HEK293 (cell line): Measurements from ENCODE around the gene ADK.

ENCODE experiments used
- CTCF ChIA-PET: fragments of 350-600 bp; formaldehyde crosslinking; extraction: SDS; loops from one replicate; lab custom pipeline; 2021; ENCODE audit warnings: antibody characterized with exemption; lab: Yijun Ruan, JAX
- POLR2A ChIA-PET: fragments of 300-600 bp; formaldehyde crosslinking; extraction: SDS; loops from one replicate; lab custom pipeline; 2020; ENCODE audit warnings: antibody characterized with exemption, inconsistent platforms; lab: Yijun Ruan, JAX
- H3K27ac ChIP-seq: fragments of 200-500 bp; sonication (Bioruptor generic); 2 replicates; pipeline ENCODE4 v1.5.1; 2014; ENCODE audit warnings: low read depth, low read length, control low read depth, inconsistent platforms; ENCODE audit errors: extremely low read depth
- H3K36me3 ChIP-seq, 2 experiments: fragments of 200-500 bp in 1 of 2; sonication (Bioruptor generic) in 1 of 2; 1 replicate in 1 of 2; 2 replicates in 1 of 2; pipeline ENCODE4 v1.5.1; 2014 to 2017; ENCODE audit warnings: inconsistent platforms in 2 of 2, low read length in 2 of 2; ENCODE audit not compliant: control insufficient read depth in 2 of 2, insufficient read depth in 1 of 2
- H3K4me1 ChIP-seq: fragments of 200-500 bp; sonication (Bioruptor generic); 2 replicates; pipeline ENCODE4 v1.5.1; 2014; ENCODE audit warnings: mild to moderate bottlenecking, low read length, inconsistent platforms; ENCODE audit not compliant: control insufficient read depth, insufficient read depth
- H3K4me3 ChIP-seq: 2 replicates; pipeline ENCODE4 v1.5.1; 2011; ENCODE audit warnings: low read depth, mild to moderate bottlenecking, control low read depth, low read length, moderate library complexity
- H3K9me3 ChIP-seq: fragments of 200-500 bp; sonication (Bioruptor generic); 2 replicates; pipeline ENCODE4 v1.5.1; 2014; ENCODE audit warnings: low read depth, low read length, inconsistent platforms; ENCODE audit not compliant: control insufficient read depth, insufficient read depth
- KLF16 ChIP-seq: fragments of 450-650 bp; formaldehyde crosslinking; IDR thresholded peaks from 2 replicates; pipeline ENCODE4 v1.5.1; 2017; ENCODE audit warnings: missing biosample characterization, missing genetic modification characterization
- YY1 ChIP-seq: fragments of 450-650 bp; formaldehyde crosslinking; IDR thresholded peaks from 2 replicates; pipeline ENCODE4 v1.5.1; 2018; ENCODE audit warnings: missing biosample characterization, missing genetic modification characterization
- ZNF140 ChIP-seq: fragments of 450-650 bp; formaldehyde crosslinking; IDR thresholded peaks from 2 replicates; pipeline ENCODE4 v1.5.1; 2016; ENCODE audit warnings: missing biosample characterization, missing genetic modification characterization
- ZNF174 ChIP-seq: fragments of 450-650 bp; formaldehyde crosslinking; IDR thresholded peaks from 2 replicates; pipeline ENCODE4 v1.5.0; 2017; ENCODE audit warnings: missing biosample characterization, mild to moderate bottlenecking, missing genetic modification characterization
- ZNF239 ChIP-seq: fragments of 450-650 bp; formaldehyde crosslinking; IDR thresholded peaks from 2 replicates; pipeline ENCODE4 v1.5.1; 2016; ENCODE audit warnings: missing biosample characterization, missing genetic modification characterization
- ZNF311 ChIP-seq: fragments of 450-650 bp; formaldehyde crosslinking; IDR thresholded peaks from 2 replicates; pipeline ENCODE4 v1.5.1; 2017; ENCODE audit warnings: missing biosample characterization, missing genetic modification characterization, borderline replicate concordance
- ZNF404 ChIP-seq: fragments of 450-650 bp; formaldehyde crosslinking; IDR thresholded peaks from 2 replicates; pipeline ENCODE4 v1.5.1; 2017; ENCODE audit warnings: missing biosample characterization, missing genetic modification characterization
- ZNF426 ChIP-seq: fragments of 450-650 bp; formaldehyde crosslinking; IDR thresholded peaks from 2 replicates; pipeline ENCODE4 v1.5.1; 2017; ENCODE audit warnings: missing biosample characterization, missing genetic modification characterization, mild to moderate bottlenecking, inconsistent platforms, moderate library complexity
- TF ChIP-seq, protein P1 (sequence below): fragments of 450-650 bp; formaldehyde crosslinking; conservative IDR thresholded peaks from 2 replicates; pipeline ENCODE4 v1.5.1; 2016; ENCODE audit warnings: low read depth, missing biosample characterization, missing genetic modification characterization
- TF ChIP-seq, protein P2 (sequence below): fragments of 450-650 bp; formaldehyde crosslinking; IDR thresholded peaks from 2 replicates; pipeline ENCODE4 v1.5.1; 2017; ENCODE audit warnings: missing biosample characterization, mild to moderate bottlenecking, missing genetic modification characterization, moderate library complexity
- TF ChIP-seq, protein P3 (sequence below): fragments of 450-650 bp; formaldehyde crosslinking; IDR thresholded peaks from 2 replicates; pipeline ENCODE4 v1.5.1; 2016; ENCODE audit warnings: missing biosample characterization, missing genetic modification characterization
- TF ChIP-seq, protein P4 (sequence below): fragments of 450-650 bp; formaldehyde crosslinking; optimal IDR thresholded peaks from 2 replicates; pipeline ENCODE3; 2016; ENCODE audit warnings: missing biosample characterization, mild to moderate bottlenecking, missing genetic modification characterization
- TF ChIP-seq, protein P5 (sequence below): fragments of 450-650 bp; formaldehyde crosslinking; IDR thresholded peaks from 2 replicates; pipeline ENCODE4 v1.5.1; 2016; ENCODE audit warnings: missing biosample characterization, missing genetic modification characterization
- TF ChIP-seq, protein P6 (sequence below): fragments of 450-650 bp; formaldehyde crosslinking; IDR thresholded peaks from 2 replicates; pipeline ENCODE4 v1.5.1; 2016; ENCODE audit warnings: missing biosample characterization, missing genetic modification characterization

Gene ADK

DNA sequence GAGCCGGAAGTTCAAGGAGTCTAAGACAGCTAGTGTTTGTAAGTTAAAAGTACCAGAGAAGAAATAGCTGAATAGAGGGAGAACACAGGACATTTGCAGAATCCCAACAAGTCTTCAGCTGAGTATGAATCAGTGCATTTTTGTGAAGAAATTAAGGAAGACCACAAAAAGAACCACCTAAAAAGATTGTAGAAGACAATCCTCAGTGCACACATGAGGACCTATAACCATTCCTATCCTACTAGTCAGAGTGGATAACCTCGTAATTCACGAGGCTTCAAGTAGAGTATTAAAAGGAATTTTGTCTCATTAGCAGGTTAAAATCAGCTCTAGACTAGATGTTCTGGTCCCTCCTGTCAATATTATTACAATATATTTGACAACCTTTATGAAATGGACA is 380.0 kb downstream of the ADK start (continued):
- TF ChIP-seq, protein P1, sequence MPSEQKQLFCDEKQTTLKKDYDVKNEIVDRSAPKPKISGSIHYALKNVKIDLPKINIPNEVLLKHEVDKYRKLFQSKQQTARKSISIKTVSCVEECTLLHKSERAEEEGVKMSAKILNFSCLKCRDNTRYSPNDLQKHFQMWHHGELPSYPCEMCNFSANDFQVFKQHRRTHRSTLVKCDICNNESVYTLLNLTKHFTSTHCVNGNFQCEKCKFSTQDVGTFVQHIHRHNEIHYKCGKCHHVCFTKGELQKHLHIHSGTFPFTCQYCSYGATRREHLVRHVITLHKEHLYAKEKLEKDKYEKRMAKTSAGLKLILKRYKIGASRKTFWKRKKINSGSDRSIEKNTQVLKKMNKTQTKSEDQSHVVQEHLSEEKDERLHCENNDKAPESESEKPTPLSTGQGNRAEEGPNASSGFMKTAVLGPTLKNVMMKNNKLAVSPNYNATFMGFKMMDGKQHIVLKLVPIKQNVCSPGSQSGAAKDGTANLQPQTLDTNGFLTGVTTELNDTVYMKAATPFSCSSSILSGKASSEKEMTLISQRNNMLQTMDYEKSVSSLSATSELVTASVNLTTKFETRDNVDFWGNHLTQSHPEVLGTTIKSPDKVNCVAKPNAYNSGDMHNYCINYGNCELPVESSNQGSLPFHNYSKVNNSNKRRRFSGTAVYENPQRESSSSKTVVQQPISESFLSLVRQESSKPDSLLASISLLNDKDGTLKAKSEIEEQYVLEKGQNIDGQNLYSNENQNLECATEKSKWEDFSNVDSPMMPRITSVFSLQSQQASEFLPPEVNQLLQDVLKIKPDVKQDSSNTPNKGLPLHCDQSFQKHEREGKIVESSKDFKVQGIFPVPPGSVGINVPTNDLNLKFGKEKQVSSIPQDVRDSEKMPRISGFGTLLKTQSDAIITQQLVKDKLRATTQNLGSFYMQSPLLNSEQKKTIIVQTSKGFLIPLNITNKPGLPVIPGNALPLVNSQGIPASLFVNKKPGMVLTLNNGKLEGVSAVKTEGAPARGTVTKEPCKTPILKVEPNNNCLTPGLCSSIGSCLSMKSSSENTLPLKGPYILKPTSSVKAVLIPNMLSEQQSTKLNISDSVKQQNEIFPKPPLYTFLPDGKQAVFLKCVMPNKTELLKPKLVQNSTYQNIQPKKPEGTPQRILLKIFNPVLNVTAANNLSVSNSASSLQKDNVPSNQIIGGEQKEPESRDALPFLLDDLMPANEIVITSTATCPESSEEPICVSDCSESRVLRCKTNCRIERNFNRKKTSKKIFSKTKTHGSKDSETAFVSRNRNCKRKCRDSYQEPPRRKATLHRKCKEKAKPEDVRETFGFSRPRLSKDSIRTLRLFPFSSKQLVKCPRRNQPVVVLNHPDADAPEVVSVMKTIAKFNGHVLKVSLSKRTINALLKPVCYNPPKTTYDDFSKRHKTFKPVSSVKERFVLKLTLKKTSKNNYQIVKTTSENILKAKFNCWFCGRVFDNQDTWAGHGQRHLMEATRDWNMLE (tag by site-specific recombination) = no peak
- TF ChIP-seq, protein P2, sequence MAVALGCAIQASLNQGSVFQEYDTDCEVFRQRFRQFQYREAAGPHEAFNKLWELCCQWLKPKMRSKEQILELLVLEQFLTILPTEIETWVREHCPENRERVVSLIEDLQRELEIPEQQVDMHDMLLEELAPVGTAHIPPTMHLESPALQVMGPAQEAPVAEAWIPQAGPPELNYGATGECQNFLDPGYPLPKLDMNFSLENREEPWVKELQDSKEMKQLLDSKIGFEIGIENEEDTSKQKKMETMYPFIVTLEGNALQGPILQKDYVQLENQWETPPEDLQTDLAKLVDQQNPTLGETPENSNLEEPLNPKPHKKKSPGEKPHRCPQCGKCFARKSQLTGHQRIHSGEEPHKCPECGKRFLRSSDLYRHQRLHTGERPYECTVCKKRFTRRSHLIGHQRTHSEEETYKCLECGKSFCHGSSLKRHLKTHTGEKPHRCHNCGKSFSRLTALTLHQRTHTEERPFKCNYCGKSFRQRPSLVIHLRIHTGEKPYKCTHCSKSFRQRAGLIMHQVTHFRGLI = no peak
- TF ChIP-seq, protein P3, sequence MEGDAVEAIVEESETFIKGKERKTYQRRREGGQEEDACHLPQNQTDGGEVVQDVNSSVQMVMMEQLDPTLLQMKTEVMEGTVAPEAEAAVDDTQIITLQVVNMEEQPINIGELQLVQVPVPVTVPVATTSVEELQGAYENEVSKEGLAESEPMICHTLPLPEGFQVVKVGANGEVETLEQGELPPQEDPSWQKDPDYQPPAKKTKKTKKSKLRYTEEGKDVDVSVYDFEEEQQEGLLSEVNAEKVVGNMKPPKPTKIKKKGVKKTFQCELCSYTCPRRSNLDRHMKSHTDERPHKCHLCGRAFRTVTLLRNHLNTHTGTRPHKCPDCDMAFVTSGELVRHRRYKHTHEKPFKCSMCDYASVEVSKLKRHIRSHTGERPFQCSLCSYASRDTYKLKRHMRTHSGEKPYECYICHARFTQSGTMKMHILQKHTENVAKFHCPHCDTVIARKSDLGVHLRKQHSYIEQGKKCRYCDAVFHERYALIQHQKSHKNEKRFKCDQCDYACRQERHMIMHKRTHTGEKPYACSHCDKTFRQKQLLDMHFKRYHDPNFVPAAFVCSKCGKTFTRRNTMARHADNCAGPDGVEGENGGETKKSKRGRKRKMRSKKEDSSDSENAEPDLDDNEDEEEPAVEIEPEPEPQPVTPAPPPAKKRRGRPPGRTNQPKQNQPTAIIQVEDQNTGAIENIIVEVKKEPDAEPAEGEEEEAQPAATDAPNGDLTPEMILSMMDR (tag by site-specific recombination) = no peak
- TF ChIP-seq ZNF404 (tag by site-specific recombination) = no peak
- no peak for TF ChIP-seq ZNF426 (tag by site-specific recombination)
- TF ChIP-seq, protein P4, sequence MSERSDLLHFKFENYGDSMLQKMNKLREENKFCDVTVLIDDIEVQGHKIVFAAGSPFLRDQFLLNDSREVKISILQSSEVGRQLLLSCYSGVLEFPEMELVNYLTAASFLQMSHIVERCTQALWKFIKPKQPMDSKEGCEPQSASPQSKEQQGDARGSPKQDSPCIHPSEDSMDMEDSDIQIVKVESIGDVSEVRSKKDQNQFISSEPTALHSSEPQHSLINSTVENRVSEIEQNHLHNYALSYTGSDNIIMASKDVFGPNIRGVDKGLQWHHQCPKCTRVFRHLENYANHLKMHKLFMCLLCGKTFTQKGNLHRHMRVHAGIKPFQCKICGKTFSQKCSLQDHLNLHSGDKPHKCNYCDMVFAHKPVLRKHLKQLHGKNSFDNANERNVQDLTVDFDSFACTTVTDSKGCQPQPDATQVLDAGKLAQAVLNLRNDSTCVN = no peak
- TF ChIP-seq ZNF140 (tag by site-specific recombination) = no peak
- TF ChIP-seq ZNF239 (tag by site-specific recombination) = no peak
- no peak for TF ChIP-seq ZNF311 (tag by site-specific recombination)
- TF ChIP-seq, protein P5, sequence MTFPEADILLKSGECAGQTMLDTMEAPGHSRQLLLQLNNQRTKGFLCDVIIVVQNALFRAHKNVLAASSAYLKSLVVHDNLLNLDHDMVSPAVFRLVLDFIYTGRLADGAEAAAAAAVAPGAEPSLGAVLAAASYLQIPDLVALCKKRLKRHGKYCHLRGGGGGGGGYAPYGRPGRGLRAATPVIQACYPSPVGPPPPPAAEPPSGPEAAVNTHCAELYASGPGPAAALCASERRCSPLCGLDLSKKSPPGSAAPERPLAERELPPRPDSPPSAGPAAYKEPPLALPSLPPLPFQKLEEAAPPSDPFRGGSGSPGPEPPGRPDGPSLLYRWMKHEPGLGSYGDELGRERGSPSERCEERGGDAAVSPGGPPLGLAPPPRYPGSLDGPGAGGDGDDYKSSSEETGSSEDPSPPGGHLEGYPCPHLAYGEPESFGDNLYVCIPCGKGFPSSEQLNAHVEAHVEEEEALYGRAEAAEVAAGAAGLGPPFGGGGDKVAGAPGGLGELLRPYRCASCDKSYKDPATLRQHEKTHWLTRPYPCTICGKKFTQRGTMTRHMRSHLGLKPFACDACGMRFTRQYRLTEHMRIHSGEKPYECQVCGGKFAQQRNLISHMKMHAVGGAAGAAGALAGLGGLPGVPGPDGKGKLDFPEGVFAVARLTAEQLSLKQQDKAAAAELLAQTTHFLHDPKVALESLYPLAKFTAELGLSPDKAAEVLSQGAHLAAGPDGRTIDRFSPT (tag by site-specific recombination) = no peak
- no peak for TF ChIP-seq KLF16

DNA sequence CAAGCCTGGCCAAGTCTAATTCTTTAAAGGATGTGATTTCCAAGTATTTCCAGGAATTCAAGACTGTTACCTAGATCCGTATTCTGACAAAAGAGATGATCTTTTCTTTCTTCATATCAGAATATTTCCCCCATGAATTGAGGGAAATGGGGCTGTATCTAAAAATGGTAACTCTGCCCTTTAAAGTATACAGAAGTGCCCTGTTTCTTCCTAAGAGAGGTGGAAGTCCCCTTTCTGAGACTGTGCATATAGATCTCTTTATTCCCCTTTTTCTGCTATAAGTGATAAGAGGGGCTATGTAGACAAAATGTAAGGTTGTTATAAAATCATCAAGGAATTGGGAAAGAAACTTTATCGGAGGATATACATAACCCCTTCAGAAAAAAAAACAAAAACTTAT is 388.3 kb downstream of the ADK start:
- no peaks in the 10 kb centered on the region for H3K4me1 ChIP-seq
- H3K4me3 ChIP-seq = no peak overlapping the region
- no peak overlapping the region for H3K27ac ChIP-seq
- H3K9me3 ChIP-seq = no peaks in the 10 kb centered on the region
- POLR2A ChIA-PET = no interaction called here
- TF ChIP-seq YY1 (tag by site-specific recombination) (no peak), ZNF174 (tag by site-specific recombination) (no peak)
- TF ChIP-seq, protein P6, sequence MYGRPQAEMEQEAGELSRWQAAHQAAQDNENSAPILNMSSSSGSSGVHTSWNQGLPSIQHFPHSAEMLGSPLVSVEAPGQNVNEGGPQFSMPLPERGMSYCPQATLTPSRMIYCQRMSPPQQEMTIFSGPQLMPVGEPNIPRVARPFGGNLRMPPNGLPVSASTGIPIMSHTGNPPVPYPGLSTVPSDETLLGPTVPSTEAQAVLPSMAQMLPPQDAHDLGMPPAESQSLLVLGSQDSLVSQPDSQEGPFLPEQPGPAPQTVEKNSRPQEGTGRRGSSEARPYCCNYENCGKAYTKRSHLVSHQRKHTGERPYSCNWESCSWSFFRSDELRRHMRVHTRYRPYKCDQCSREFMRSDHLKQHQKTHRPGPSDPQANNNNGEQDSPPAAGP = no peak
- CTCF ChIA-PET = no interaction called here
- no peaks in the 10 kb centered on the region for H3K36me3 ChIP-seq
